ENCODE data around the gene SPATA6.
"Not testable (repeated sequence)": the region's sequence is repeated elsewhere in the genome, so short reads cannot be mapped to it uniquely, and the experiment has no call there.

Gene SPATA6

DNA sequence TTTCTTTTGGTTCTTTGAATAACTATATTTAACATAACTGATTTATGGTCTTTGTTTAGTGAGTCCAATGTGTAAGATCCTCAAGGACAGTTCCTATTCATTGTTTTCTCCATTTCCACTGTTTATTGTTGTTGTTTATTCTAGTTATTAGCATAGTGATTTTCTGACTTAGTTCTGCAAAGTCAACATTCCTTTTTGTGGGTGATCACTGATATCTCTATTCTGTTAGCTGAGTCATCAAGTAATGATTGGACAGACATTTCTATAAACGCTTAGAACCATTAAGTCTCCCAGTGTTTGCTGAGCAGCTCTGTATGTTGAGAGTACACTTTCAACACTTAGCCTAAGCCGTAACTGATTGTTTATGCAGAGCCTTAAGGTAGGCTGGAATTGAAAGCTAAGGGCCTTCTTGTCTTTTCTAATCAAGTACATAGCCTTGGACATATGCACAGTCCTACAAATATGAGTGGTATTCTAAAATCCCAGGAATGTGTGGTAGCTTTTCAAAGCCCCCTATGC is 162.4 kb downstream of the SPATA6 start:
- Histone ChIP-seq H3K9ac (ENCODE audit: low read length) (no peak overlapping the region), H3K9me2 (ENCODE audit: low read depth, low read length) (no peaks in the 10 kb centered on the region), H3K4me1 (ENCODE audit: insufficient read depth, low read length, severe bottlenecking) (no peaks in the 10 kb centered on the region), H3K27ac (ENCODE audit: low read depth, low read length, poor library complexity, severe bottlenecking) (no peak overlapping the region), H3K9me3 (ENCODE audit: low read length) (no peaks in the 10 kb centered on the region), H3K79me2 (ENCODE audit: insufficient read depth, low read length) (no peaks in the 10 kb centered on the region), H3F3A (ENCODE audit: insufficient read depth, low read length) (no peaks in the 10 kb centered on the region), H4K20me1 (ENCODE audit: insufficient read depth, low read length) (no peaks in the 10 kb centered on the region), H2AFZ (ENCODE audit: low read length) (no peak overlapping the region), H3K36me3 (ENCODE audit: insufficient read depth, low read length) (no peaks in the 10 kb centered on the region), H3K4me2 (ENCODE audit: low read length) (no peak overlapping the region), H3K4me3 (ENCODE audit: low read depth, low read length, poor library complexity, severe bottlenecking) (no peak overlapping the region), H3K27me3 (ENCODE audit: insufficient read depth, low read length) (no peaks in the 10 kb centered on the region)
- TF ChIP-seq, protein P1, sequence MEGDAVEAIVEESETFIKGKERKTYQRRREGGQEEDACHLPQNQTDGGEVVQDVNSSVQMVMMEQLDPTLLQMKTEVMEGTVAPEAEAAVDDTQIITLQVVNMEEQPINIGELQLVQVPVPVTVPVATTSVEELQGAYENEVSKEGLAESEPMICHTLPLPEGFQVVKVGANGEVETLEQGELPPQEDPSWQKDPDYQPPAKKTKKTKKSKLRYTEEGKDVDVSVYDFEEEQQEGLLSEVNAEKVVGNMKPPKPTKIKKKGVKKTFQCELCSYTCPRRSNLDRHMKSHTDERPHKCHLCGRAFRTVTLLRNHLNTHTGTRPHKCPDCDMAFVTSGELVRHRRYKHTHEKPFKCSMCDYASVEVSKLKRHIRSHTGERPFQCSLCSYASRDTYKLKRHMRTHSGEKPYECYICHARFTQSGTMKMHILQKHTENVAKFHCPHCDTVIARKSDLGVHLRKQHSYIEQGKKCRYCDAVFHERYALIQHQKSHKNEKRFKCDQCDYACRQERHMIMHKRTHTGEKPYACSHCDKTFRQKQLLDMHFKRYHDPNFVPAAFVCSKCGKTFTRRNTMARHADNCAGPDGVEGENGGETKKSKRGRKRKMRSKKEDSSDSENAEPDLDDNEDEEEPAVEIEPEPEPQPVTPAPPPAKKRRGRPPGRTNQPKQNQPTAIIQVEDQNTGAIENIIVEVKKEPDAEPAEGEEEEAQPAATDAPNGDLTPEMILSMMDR (IDR thresholded peaks at IDR 0.05; ENCODE audit: low read length): no peak
- TF ChIP-seq EZH2 (IDR thresholded peaks at IDR 0.05; ENCODE audit: borderline replicate concordance, low read length): no peak

GRCh38 chr1:48302652-48303051 is 169.4 kb downstream of the SPATA6 start:
- H3K9me2 ChIP-seq (ENCODE audit: low read depth, low read length): no peaks in the 10 kb centered on the region

GRCh38 chr1:48294656-48295055 is 177.3 kb downstream of the SPATA6 start:
- H3K36me3 ChIP-seq (ENCODE audit: insufficient read depth, low read length): no peaks in the 10 kb centered on the region
- no peaks in the 10 kb centered on the region for H3K4me1 ChIP-seq (ENCODE audit: insufficient read depth, low read length, severe bottlenecking)
- no peaks in the 10 kb centered on the region for H4K20me1 ChIP-seq (ENCODE audit: insufficient read depth, low read length)
- no peak overlapping the region for H3K9ac ChIP-seq (ENCODE audit: low read length)
- H3F3A ChIP-seq (ENCODE audit: insufficient read depth, low read length): no peaks in the 10 kb centered on the region
- H3K4me3 ChIP-seq (ENCODE audit: low read depth, low read length, poor library complexity, severe bottlenecking): no peak overlapping the region
- no peaks in the 10 kb centered on the region for H3K9me2 ChIP-seq (ENCODE audit: low read depth, low read length)
- TF ChIP-seq, protein P1 (IDR thresholded peaks at IDR 0.05; ENCODE audit: low read length): no peak
- TF ChIP-seq EZH2 (IDR thresholded peaks at IDR 0.05; ENCODE audit: borderline replicate concordance, low read length): no peak
- no peaks in the 10 kb centered on the region for H3K79me2 ChIP-seq (ENCODE audit: insufficient read depth, low read length)
- H3K4me2 ChIP-seq (ENCODE audit: low read length): no peak overlapping the region
- H2AFZ ChIP-seq (ENCODE audit: low read length): no peak overlapping the region
- H3K9me3 ChIP-seq (ENCODE audit: low read length): no peaks in the 10 kb centered on the region
- H3K27ac ChIP-seq (ENCODE audit: low read depth, low read length, poor library complexity, severe bottlenecking): no peak overlapping the region
- H3K27me3 ChIP-seq (ENCODE audit: insufficient read depth, low read length): no peaks in the 10 kb centered on the region

More at GRCh38 chr1:48302652-48303051, 169.4 kb downstream of the SPATA6 start:
- no peak overlapping the region for H3K27ac ChIP-seq (ENCODE audit: low read depth, low read length, poor library complexity, severe bottlenecking)
- H3F3A ChIP-seq (ENCODE audit: insufficient read depth, low read length): no peaks in the 10 kb centered on the region
- H3K36me3 ChIP-seq (ENCODE audit: insufficient read depth, low read length): no peaks in the 10 kb centered on the region
- no peaks in the 10 kb centered on the region for H3K79me2 ChIP-seq (ENCODE audit: insufficient read depth, low read length)
- no peak overlapping the region for H2AFZ ChIP-seq (ENCODE audit: low read length)
- no peaks in the 10 kb centered on the region for H4K20me1 ChIP-seq (ENCODE audit: insufficient read depth, low read length)
- H3K27me3 ChIP-seq (ENCODE audit: insufficient read depth, low read length): no peaks in the 10 kb centered on the region
- no peak overlapping the region for H3K4me2 ChIP-seq (ENCODE audit: low read length)
- H3K4me1 ChIP-seq (ENCODE audit: insufficient read depth, low read length, severe bottlenecking): no peaks in the 10 kb centered on the region
- no peak overlapping the region for H3K9ac ChIP-seq (ENCODE audit: low read length)
- H3K4me3 ChIP-seq (ENCODE audit: low read depth, low read length, poor library complexity, severe bottlenecking): no peak overlapping the region
- no peak for TF ChIP-seq EZH2 (IDR thresholded peaks at IDR 0.05; ENCODE audit: borderline replicate concordance, low read length)
- TF ChIP-seq, protein P1 (IDR thresholded peaks at IDR 0.05; ENCODE audit: low read length): no peak
- no peaks in the 10 kb centered on the region for H3K9me3 ChIP-seq (ENCODE audit: low read length)

- not testable (repeated sequence) for H2AFZ ChIP-seq (ENCODE audit: low read length); H3K9me3 ChIP-seq (ENCODE audit: low read length); H3K27me3 ChIP-seq (ENCODE audit: insufficient read depth, low read length); H3K4me3 ChIP-seq (ENCODE audit: low read depth, low read length, poor library complexity, severe bottlenecking); H3K79me2 ChIP-seq (ENCODE audit: insufficient read depth, low read length); H3K36me3 ChIP-seq (ENCODE audit: insufficient read depth, low read length); H3K9ac ChIP-seq (ENCODE audit: low read length); H3K9me2 ChIP-seq (ENCODE audit: low read depth, low read length); H3K4me1 ChIP-seq (ENCODE audit: insufficient read depth, low read length, severe bottlenecking); H3K27ac ChIP-seq (ENCODE audit: low read depth, low read length, poor library complexity, severe bottlenecking); H4K20me1 ChIP-seq (ENCODE audit: insufficient read depth, low read length); H3F3A ChIP-seq (ENCODE audit: insufficient read depth, low read length); H3K4me2 ChIP-seq (ENCODE audit: low read length)
These were observed 177.9 kb downstream of the SPATA6 start for GRCh38 chr1:48294094-48294493.

Measured in OCI-LY1 (cell line).